Testis (tissue), 3 donors: ENCODE results near the gene CSF3R. TPM values are rescaled to one million over a fixed set of nuclear protein-coding genes. Genes with fewer than 3 reads are reported as not detected.
A peak's percentile ranks its signal among the peaks of the same experiment; 100 is the strongest.

ENCODE experiments used
- DNase-seq: peaks from one replicate; pipeline ENCODE4 v3.0.0-alpha.2; 2019
- H3K27ac ChIP-seq, 2 donors: fragments of 200-600 bp; sonication (generic); one replicate each; pipeline ENCODE4 v1.5.1; 2019
- H3K27me3 ChIP-seq: fragments of 200-600 bp; sonication (generic); one replicate; pipeline ENCODE4 v1.5.1; 2019
- H3K36me3 ChIP-seq: fragments of 200-600 bp; sonication (generic); one replicate; pipeline ENCODE4 v1.5.1; 2017; ENCODE audit warnings: low read depth; ENCODE audit errors: missing control alignments
- H3K4me1 ChIP-seq: fragments of 200-600 bp; sonication (generic); one replicate; pipeline ENCODE4 v1.5.1; 2019
- H3K4me3 ChIP-seq, 2 donors: fragments of 200-600 bp; sonication (generic); one replicate each; pipeline ENCODE4 v1.5.1; 2017 to 2019
- H3K9me3 ChIP-seq: fragments of 200-600 bp; sonication (generic); one replicate; pipeline ENCODE4 v1.5.1; 2017
- POLR2A ChIP-seq: fragments of 450-650 bp; IDR thresholded peaks from one replicate; pipeline ENCODE4 v1.6.1; 2017; ENCODE audit warnings: antibody characterized with exemption, mild to moderate bottlenecking, moderate library complexity
- WGBS, 2 donors: methylation state at CpG; one replicate each; pipeline ENCODE4 v1.1.5; 2018; 5-methylcytosine and 5-hydroxymethylcytosine counted together
- intact Hi-C: fragments of 100-400 bp; cut with DNase I; formaldehyde crosslinking; loops from one replicate; pipeline ENCODE4 v1.15.1; 2023; ENCODE audit warnings: low total_unique reads
- polyA plus RNA-seq: library from polyadenylated mRNA; stranded (reverse); fragments of 350-450 nt; fragmentation: Illumina TruSeq; extraction: RNeasy Lipid Tissue Mini Kit (QIAGEN cat#74804); gene quantifications from one replicate; pipeline ENCODE4 v1.2.3, GENCODE V29; 2014; ENCODE audit warnings: low read depth, low replicate concordance; ENCODE audit not compliant: insufficient read depth
- total RNA-seq, 2 donors: library from RNA; depleted of rRNA; stranded (reverse); fragments of >200 nt; gene quantifications; one replicate each; pipeline ENCODE4 v1.2.3, GENCODE V29; 2016
- TF ChIP-seq, protein P1 (sequence below), 3 experiments: fragments of 450-650 bp in 2 of 3; fragments of 200-600 bp in 1 of 3; sonication (generic) in 1 of 3; IDR thresholded peaks; one replicate each; pipeline ENCODE4 v1.5.1; 2016 to 2019; ENCODE audit warnings: antibody characterized with exemption in 3 of 3, mild to moderate bottlenecking in 2 of 3, moderate library complexity in 1 of 3

Gene CSF3R
- total and polyA plus RNA-seq, 3 donors from 2014 or later = 2.0 to 4.9 (median 3.8) TPM

DNA sequence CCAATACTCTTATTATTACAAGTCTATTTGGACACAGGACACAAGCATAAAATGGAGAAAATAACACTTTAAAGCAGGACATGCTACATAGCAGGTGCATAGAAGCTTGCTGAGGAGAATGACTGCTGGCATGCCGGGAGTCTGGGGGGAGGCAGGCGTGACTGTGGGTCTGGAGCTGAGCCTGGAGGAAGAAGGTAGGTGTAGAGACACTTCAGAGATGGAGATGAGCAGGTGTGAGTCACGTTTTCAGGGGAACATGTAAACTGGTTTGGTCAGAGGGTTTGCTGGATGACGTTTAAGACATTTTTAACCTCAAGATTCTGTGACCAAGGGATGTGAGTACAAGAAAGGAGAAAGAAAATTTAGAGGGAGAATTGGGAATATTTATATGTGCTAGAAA is 56.9 kb downstream of the CSF3R start:
- H3K4me3 ChIP-seq = no peak overlapping the region
- TF ChIP-seq, protein P1, sequence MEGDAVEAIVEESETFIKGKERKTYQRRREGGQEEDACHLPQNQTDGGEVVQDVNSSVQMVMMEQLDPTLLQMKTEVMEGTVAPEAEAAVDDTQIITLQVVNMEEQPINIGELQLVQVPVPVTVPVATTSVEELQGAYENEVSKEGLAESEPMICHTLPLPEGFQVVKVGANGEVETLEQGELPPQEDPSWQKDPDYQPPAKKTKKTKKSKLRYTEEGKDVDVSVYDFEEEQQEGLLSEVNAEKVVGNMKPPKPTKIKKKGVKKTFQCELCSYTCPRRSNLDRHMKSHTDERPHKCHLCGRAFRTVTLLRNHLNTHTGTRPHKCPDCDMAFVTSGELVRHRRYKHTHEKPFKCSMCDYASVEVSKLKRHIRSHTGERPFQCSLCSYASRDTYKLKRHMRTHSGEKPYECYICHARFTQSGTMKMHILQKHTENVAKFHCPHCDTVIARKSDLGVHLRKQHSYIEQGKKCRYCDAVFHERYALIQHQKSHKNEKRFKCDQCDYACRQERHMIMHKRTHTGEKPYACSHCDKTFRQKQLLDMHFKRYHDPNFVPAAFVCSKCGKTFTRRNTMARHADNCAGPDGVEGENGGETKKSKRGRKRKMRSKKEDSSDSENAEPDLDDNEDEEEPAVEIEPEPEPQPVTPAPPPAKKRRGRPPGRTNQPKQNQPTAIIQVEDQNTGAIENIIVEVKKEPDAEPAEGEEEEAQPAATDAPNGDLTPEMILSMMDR (IDR thresholded peaks at IDR 0.05) = no peak
- no peak for TF ChIP-seq POLR2A
- DNase-seq = no peak
- H3K9me3 ChIP-seq = no peaks in the 10 kb centered on the region
- WGBS, 2 donors = 69 to 73% methylated on average over 4 of the region's 4 CpGs
- no peaks in the 10 kb centered on the region for H3K36me3 ChIP-seq
- intact Hi-C loops = no loop called here
- H3K27me3 ChIP-seq = no peaks in the 10 kb centered on the region
- H3K27ac ChIP-seq = no peak overlapping the region
- H3K4me1 ChIP-seq = peaks cover 1% of the 10 kb centered on the region

DNA sequence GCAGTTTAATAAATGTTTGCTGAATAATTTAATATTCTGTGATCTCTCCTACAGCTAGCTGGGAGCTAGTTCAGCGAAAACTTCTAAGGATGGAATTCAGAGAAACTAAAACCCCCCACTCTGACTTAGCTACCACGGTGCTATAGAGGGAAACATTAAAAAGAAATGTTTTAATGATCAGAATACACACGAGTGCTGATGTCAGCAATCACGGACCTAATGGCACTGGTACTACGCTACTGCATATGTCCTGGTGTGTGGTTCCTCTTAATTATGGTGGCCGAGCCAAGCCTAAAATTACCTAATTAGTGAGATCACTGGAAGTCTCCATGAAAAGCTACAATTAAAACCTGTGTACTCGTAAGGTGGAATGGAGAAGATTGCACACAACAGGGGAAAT is 61.1 kb downstream of the CSF3R start:
- no peaks in the 10 kb centered on the region for H3K9me3 ChIP-seq
- no peak overlapping the region for H3K27ac ChIP-seq
- WGBS, 2 donors = 83 to 93% methylated on average over 7 of the region's 7 CpGs
- H3K36me3 ChIP-seq = no peaks in the 10 kb centered on the region
- intact Hi-C loops = no loop called here
- H3K27me3 ChIP-seq = no peaks in the 10 kb centered on the region
- no peak for TF ChIP-seq POLR2A
- TF ChIP-seq, protein P1 (IDR thresholded peaks at IDR 0.05) = no peak
- DNase-seq = no peak
- H3K4me3 ChIP-seq = no peak overlapping the region
- H3K4me1 ChIP-seq = peaks cover 29% of the 10 kb centered on the region

DNA sequence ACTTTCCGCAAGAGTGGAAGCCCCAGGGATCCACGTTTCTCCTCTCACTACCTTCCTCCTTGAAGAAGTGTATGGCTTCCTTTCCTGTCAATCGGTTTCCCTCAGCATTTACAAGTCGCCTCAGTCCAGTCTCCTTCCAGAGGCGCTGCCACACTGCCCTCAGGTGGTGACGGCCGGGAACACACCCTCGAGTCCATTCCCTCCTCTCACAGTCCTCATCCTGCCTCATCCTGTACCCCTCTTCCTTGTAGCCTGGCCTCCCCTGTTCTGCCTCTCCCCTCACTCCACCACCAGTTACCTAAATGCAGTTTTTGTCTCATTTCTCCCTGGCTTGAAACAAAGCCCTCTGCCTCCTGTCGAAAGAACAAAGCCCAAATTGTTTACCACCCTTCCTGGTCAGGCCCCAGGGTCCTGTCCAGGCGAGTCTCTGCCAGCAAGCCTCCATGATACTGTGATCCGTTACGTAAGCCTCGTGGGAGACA is 61.8 kb downstream of the CSF3R start:
- no peaks in the 10 kb centered on the region for H3K36me3 ChIP-seq
- peaks cover 29% of the 10 kb centered on the region for H3K4me1 ChIP-seq
- no peaks in the 10 kb centered on the region for H3K27me3 ChIP-seq
- TF ChIP-seq POLR2A = no peak
- TF ChIP-seq, protein P1 (IDR thresholded peaks at IDR 0.05) = peak; percentile 79 to 92 (median 92)
- peak; percentile 92 for DNase-seq
- peak overlapping the region; percentile 26 to 63 for H3K27ac ChIP-seq
- no peak overlapping the region for H3K4me3 ChIP-seq
- intact Hi-C loops = no loop called here
- no peaks in the 10 kb centered on the region for H3K9me3 ChIP-seq
- WGBS, 2 donors = 24 to 26% methylated on average over 13 of the region's 13 CpGs

DNA sequence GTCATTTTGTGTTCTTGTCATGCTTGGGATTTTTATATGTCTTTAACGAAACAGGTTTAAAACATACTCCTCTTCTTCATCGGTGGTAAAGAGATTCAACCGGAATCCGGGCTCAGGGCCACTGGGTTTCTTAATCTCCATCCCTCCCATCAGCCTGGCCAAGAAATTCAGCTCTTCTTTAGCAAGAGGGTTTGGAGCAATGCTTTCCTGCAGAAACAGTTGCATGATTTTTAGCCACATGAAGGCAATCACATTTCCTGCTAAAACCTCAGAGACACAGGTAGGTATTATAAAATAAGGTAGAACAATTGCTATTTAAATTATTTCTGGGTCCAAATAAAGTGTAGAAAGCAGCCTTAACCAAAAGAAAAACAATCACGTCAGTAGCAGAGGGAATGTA is 62.3 kb downstream of the CSF3R start:
- peak overlapping the region; percentile 27 to 63 for H3K27ac ChIP-seq
- no peaks in the 10 kb centered on the region for H3K9me3 ChIP-seq
- peaks cover 29% of the 10 kb centered on the region for H3K4me1 ChIP-seq
- peak; percentile 70 for DNase-seq
- no peaks in the 10 kb centered on the region for H3K36me3 ChIP-seq
- WGBS, 2 donors = 22 to 33% methylated on average over 5 of the region's 5 CpGs
- H3K4me3 ChIP-seq = no peak overlapping the region
- TF ChIP-seq, protein P1 (IDR thresholded peaks at IDR 0.05) = no peak
- TF ChIP-seq POLR2A = no peak
- no peaks in the 10 kb centered on the region for H3K27me3 ChIP-seq
- intact Hi-C loops = no loop called here

DNA sequence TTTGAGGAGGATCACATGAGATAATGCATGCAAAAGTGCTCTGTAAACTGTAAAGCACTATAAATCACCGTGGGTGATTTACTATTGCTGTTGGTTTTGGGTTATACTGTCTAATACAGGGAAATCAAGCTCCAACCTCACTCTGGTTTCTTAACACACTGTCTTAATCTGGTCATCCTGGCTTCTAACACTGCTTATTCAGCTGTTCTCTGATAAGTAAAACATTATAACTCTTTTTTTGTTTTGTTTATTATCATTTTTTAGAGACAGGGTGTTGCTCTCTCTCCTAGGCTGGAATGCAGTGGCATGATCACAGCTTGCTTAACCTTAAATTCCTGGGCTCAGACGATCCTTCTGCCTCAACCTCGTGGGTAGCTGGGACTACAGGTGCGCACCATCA is 63.1 kb downstream of the CSF3R start:
- no peak for DNase-seq
- Histone ChIP-seq H3K27ac (peak overlapping the region in 1 of 2 donors; percentile 63), H3K4me3 (no peak overlapping the region), H3K9me3 (no peaks in the 10 kb centered on the region), H3K27me3 (no peaks in the 10 kb centered on the region), H3K36me3 (no peaks in the 10 kb centered on the region), H3K4me1 (peaks cover 32% of the 10 kb centered on the region)
- 27 to 59% methylated on average over 4 of the region's 4 CpGs for WGBS, 2 donors
- intact Hi-C loops = no loop called here
- TF ChIP-seq POLR2A = no peak
- TF ChIP-seq, protein P1 (IDR thresholded peaks at IDR 0.05) = no peak
